Memory B cell (primary cell): ENCODE data around the gene ALDH3B1.
A peak's percentile ranks its signal among the peaks of the same experiment; 100 is the strongest.
"Not testable (repeated sequence)": the region's sequence is repeated elsewhere in the genome, so short reads cannot be mapped to it uniquely, and the experiment has no call there.

Experiments
- ATAC-seq: fragments of 150-1000 bp; cut with Tn5 transposase; 2 replicates; pipeline ENCODE4 v1.10.0; 2021; ENCODE audit warnings: low read depth, mild to moderate bottlenecking, moderate library complexity
- DNase-seq, 2 donors: peaks; one replicate each; pipeline ENCODE4 v3.0.0; 2022; ENCODE audit warnings: low spot score in 2 of 2
- H3K27ac Mint-ChIP-seq: one replicate; pipeline ENCODE4 v1.8.0; 2022; ENCODE audit warnings: mild to moderate bottlenecking, moderate library complexity, mixed read lengths
- H3K27me3 Mint-ChIP-seq: one replicate; pipeline ENCODE4 v1.8.0; 2022; ENCODE audit warnings: mixed read lengths
- H3K36me3 Mint-ChIP-seq: one replicate; pipeline ENCODE4 v1.8.0; 2022; ENCODE audit warnings: mild to moderate bottlenecking, mixed read lengths
- H3K4me1 Mint-ChIP-seq: one replicate; pipeline ENCODE4 v1.8.0; 2022; ENCODE audit warnings: mixed read lengths
- H3K4me3 Mint-ChIP-seq: one replicate; pipeline ENCODE4 v1.8.0; 2022; ENCODE audit warnings: mild to moderate bottlenecking, moderate library complexity, mixed read lengths
- H3K9me3 Mint-ChIP-seq: one replicate; pipeline ENCODE4 v1.8.0; 2022; ENCODE audit warnings: mixed read lengths

ALDH3B1 gene

DNA sequence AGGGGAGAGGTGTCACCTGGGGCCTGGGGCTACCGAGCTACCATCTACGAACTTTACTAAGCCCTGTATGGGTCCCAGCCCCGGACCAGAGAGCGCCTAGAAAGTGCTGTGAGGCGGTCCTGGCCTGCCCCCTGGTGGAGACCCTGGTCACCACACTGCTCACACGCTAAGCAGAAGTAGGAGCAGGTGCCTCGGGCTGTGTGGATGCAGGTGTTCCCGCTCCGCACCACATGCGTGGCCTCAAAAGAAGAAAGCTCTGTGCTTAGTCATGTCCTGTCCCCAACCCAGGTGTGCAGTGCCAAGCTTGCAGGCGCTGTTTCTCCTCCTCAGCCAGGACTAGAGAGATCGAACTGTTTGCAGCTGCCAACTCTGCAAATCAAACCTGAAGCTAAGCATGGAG, 16.3 kb upstream of the ALDH3B1 start:
- H3K9me3 Mint-ChIP-seq, H3K27me3 Mint-ChIP-seq: not testable (repeated sequence)
- peaks cover 35% of the 10 kb centered on the region for H3K4me1 Mint-ChIP-seq
- DNase-seq (peak; percentile 60 to 62), ATAC-seq (peak; percentile 79)
- peak overlapping the region; percentile 62 for H3K27ac Mint-ChIP-seq
- H3K36me3 Mint-ChIP-seq: peaks cover 30% of the 10 kb centered on the region
- H3K4me3 Mint-ChIP-seq: peak overlapping the region; percentile 51

DNA sequence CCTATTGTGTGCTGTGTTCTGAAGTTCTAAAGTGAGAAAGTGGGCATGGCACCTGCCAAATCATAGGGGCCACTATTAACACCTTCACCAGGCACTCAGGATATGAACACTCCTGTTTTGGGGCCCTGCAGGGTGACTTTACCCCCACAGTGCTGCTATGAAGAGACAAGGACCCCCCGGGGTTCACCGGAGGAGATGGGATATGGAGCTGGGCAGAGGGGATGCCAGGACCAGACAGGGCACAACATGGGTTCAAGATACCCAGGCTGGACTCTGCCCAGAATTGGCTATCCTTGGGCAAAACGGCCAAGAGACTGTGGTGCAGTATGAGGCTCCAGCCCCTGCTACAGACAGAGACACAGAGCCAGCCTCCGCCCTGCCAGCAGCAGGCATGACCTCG, 15.7 kb upstream of the ALDH3B1 start:
- not testable (repeated sequence) for ATAC-seq, H3K27me3 Mint-ChIP-seq, H3K9me3 Mint-ChIP-seq, H3K4me3 Mint-ChIP-seq, DNase-seq
- peaks cover 30% of the 10 kb centered on the region for H3K36me3 Mint-ChIP-seq
- peak overlapping the region; percentile 62 for H3K27ac Mint-ChIP-seq
- peaks cover 35% of the 10 kb centered on the region for H3K4me1 Mint-ChIP-seq

DNA sequence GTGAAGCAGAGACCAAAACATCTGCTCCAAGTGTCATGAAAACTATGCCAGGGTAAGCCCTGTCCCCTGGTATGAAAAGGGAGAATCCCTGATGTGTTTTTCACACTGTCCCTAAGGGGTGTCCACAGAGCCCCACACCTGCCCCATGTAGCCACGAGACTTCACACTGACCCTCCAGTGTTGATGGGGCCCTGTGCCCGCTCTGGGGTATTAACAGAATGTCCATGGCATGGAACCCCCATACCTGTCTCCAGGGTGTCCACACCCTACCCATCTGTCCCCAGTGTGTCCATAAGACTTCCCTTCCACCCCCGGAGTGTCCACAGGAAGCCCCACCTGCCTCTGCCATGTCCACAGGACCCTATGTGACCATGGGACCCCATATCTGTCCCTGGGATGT, 15.0 kb upstream of the ALDH3B1 start:
- H3K27ac Mint-ChIP-seq, H3K27me3 Mint-ChIP-seq, H3K9me3 Mint-ChIP-seq, ATAC-seq, H3K4me3 Mint-ChIP-seq, DNase-seq: not testable (repeated sequence)
- Mint-ChIP-seq H3K4me1 (peaks cover 35% of the 10 kb centered on the region), H3K36me3 (peaks cover 29% of the 10 kb centered on the region)

DNA sequence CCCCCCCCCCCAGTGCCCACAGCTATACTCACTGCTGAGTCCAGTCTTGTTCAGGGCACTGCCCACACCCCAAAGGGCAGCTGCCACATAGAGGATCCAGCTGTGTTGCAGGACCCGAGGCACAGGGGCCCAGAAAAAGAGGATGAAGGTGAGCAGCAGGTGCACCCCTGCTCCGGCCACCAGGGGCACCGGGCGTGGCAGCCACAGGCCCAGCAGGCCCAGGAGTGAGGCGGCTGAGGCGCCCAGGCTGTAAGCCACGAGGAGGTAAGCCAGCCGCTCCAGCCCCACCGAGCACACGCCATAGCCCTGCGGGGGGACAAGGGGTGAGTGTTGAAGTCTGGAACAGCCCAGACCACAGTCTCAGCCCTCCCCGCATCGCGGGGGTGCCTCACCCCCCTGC, 14.5 kb upstream of the ALDH3B1 start:
- not testable (repeated sequence) for H3K27ac Mint-ChIP-seq, H3K27me3 Mint-ChIP-seq, H3K9me3 Mint-ChIP-seq, ATAC-seq, H3K4me3 Mint-ChIP-seq, DNase-seq
- peaks cover 29% of the 10 kb centered on the region for H3K36me3 Mint-ChIP-seq
- peaks cover 35% of the 10 kb centered on the region for H3K4me1 Mint-ChIP-seq

DNA sequence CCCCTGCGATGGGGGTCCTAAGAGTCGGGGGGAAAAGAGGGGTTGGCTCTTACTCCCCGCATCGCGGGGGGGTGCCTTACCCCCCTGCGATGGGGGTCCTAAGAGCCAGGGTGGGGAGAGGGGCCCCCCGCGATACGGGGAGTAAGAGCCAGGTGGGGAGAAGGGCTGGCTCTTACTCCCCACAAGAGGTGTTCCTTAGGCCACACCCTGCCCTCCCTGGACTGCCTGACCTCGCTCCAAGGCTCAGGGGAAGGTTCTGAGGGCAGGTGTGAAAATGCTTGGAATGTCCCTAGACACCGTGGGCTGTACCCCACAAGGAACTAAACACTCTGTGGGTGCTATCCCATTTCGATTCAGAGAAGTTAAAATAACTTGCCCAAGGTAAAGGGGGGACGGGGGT, 14.1 kb upstream of the ALDH3B1 start:
- no peak for ATAC-seq
- Mint-ChIP-seq H3K9me3 (no peaks in the 10 kb centered on the region), H3K4me1 (peaks cover 33% of the 10 kb centered on the region), H3K27ac (no peak overlapping the region), H3K36me3 (peaks cover 26% of the 10 kb centered on the region), H3K4me3 (no peak overlapping the region), H3K27me3 (no peaks in the 10 kb centered on the region)
- DNase-seq: no peak

DNA sequence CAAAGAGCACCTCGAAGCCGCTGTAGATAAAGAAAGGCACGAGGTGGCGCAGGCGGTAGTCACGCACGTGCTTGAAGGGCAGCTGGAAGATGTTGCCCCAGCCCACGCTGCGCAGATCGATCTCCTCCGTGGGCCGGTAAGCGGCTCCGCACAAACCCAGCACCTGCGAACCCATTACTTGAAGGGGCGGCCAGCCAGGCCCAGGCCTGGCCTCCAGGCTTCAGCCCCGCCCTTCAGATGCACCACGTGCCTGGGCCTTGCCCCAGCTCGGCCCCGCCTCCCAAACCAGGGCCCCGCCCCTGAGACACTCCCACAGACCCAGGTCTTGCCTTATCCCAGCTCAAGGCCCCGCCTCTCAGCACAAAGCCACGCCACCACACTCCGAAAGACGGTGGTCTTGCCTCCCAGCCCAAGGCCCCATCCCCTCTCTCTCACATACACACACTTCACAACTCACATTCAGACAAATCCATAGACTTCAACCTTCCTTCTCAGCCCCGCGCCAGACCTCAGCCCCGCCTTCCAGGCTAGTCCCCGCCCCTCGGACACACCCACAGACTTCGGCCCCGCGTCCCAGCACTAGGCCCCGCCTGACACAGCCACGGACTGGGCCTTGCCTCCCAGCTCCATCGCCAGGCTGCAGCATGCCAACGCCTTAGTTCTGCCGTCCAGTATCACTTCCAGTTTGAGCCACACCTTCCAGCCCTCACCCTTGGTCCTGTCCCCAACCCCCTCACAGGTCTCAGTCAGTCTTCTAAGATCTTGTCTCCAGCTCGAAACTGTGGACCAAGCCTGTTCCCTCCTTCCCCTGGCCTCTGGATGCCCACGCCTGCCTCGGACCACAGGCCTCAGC, 13.3 kb upstream of the ALDH3B1 start:
- H3K27ac Mint-ChIP-seq: peak overlapping the region; percentile 3
- DNase-seq (peak in 1 of 2 donors; percentile 56), ATAC-seq (peak; percentile 61)
- peaks cover 25% of the 10 kb centered on the region for H3K36me3 Mint-ChIP-seq
- H3K27me3 Mint-ChIP-seq: no peaks in the 10 kb centered on the region
- no peaks in the 10 kb centered on the region for H3K9me3 Mint-ChIP-seq
- peaks cover 35% of the 10 kb centered on the region for H3K4me1 Mint-ChIP-seq
- H3K4me3 Mint-ChIP-seq: peak overlapping the region; percentile 51

DNA sequence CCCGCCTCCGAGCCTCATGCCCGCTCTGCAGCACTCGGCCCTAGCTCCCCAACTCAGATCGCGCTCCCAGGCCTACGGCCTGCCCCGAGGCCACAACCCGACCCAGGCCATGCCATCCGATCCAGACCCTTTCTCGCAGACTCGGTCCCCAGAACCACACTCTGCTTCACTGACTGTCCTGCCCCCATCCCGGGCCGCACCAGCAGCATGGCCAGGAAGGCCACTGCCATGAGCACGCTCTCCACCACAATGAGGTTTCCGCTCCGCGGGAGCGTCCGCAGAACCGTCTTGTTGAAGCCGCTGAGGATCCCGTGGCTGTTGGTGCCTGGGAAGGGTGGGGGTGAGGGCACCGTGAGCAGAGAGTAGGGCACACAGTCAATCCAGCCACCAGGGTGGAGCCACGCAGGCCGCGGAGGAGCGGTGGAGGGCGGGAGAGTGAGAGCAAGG, 12.6 kb upstream of the ALDH3B1 start:
- DNase-seq (no peak), ATAC-seq (no peak)
- peak overlapping the region; percentile 51 for H3K4me3 Mint-ChIP-seq
- no peak overlapping the region for H3K27ac Mint-ChIP-seq
- peaks cover 40% of the 10 kb centered on the region for H3K4me1 Mint-ChIP-seq
- H3K36me3 Mint-ChIP-seq: peaks cover 23% of the 10 kb centered on the region
- H3K27me3 Mint-ChIP-seq: no peaks in the 10 kb centered on the region
- no peaks in the 10 kb centered on the region for H3K9me3 Mint-ChIP-seq

DNA sequence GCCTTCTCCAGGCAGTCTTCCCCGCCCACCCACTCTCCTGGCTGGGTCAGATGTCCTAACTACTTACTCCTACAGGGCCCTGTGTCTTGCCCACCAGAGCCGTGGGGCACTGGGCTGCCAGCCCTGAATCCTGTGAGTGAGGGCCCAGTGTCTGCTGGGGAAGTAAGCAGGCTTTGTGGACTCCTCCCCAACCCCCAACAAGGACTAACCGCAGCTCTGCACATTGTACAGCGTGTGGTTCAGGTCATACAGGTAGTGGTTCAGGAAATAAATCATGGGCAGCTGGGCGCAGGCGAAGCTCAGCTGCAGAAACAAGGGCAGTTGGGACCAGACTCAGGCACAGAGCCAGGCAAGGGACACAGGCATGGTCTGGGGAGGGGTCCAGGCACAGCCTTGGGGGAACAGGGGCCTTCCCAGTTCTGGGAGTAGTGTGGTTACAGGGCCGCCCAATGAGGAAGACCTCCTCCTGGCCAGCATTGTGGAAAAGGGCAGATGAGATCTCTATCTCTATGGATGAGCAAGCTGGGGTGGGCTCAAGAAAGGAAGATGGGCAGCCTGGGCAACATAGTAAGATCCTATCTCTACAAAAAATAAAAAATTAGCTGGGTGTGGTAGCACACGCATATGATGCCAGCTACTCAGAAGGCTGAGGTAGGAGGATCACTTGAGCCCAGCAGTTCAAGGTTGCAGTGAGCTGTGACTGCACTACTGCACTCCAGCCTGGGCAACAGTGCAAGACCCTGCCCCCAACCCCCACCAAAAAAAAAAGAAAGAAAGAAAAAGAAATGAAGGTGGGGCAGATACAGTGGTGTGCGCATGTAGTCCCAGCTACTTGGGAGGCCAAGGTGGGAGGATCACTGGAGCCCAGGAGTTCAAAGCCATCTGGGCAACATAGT, 11.7 kb upstream of the ALDH3B1 start:
- H3K9me3 Mint-ChIP-seq: no peaks in the 10 kb centered on the region
- ATAC-seq: no peak

DNA sequence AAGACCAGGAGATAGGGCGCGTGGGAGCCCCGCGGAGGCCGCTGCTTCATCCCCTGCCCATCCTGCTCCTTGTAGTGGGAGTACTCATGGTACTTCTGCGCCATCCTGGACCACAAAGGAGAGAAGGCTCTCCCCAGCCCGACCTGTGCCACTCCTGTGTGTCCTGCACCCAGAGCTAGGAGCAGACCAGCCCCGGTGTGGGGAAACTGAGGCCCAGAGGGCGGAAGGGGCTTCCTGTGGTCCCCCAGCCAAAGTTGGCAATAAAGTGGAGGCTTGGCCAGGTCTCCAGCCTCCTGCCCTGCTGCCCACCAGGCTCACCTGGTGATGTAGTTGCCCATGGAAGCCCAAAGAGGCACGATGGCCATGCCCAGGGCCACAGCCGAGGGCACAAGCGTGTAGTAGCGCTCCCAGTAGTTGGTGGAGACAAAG, 10.9 kb upstream of the ALDH3B1 start:
- H3K27ac Mint-ChIP-seq: no peak overlapping the region
- H3K9me3 Mint-ChIP-seq: no peaks in the 10 kb centered on the region
- ATAC-seq: no peak
- H3K4me3 Mint-ChIP-seq: no peak overlapping the region
- H3K27me3 Mint-ChIP-seq: no peaks in the 10 kb centered on the region
- peaks cover 22% of the 10 kb centered on the region for H3K36me3 Mint-ChIP-seq
- DNase-seq: no peak
- H3K4me1 Mint-ChIP-seq: peaks cover 39% of the 10 kb centered on the region

More for the DNA sequence above, 11.7 kb upstream of the ALDH3B1 start:
- Mint-ChIP-seq H3K27me3 (no peaks in the 10 kb centered on the region), H3K4me3 (peak overlapping the region; percentile 35), H3K4me1 (peaks cover 44% of the 10 kb centered on the region), H3K27ac (peak overlapping the region; percentile 50), H3K36me3 (peaks cover 24% of the 10 kb centered on the region)
- DNase-seq: no peak

DNA sequence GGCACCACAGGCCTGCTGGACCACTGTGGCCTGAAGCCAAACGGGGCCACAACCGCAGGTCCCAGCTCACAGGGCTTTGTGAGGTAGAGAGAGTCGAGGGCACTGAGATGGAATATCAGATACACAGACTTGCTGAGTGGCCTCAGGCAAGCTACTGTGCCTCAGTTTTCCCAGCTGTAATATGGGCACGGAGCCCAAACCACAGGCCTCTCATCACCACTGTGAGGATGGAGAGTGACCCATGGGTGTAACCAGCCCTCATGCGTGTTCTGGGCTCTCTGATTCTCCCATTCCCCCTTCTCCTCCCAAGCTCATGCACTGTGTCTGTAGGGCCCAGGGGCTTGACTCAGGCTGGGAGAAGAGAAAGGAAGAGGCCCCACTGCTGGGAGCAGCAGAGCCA, 10.4 kb upstream of the ALDH3B1 start:
- no peak for DNase-seq
- no peak overlapping the region for H3K4me3 Mint-ChIP-seq
- H3K27ac Mint-ChIP-seq: no peak overlapping the region
- H3K27me3 Mint-ChIP-seq: no peaks in the 10 kb centered on the region
- no peaks in the 10 kb centered on the region for H3K9me3 Mint-ChIP-seq
- H3K36me3 Mint-ChIP-seq: peaks cover 19% of the 10 kb centered on the region
- H3K4me1 Mint-ChIP-seq: peaks cover 37% of the 10 kb centered on the region
- no peak for ATAC-seq

DNA sequence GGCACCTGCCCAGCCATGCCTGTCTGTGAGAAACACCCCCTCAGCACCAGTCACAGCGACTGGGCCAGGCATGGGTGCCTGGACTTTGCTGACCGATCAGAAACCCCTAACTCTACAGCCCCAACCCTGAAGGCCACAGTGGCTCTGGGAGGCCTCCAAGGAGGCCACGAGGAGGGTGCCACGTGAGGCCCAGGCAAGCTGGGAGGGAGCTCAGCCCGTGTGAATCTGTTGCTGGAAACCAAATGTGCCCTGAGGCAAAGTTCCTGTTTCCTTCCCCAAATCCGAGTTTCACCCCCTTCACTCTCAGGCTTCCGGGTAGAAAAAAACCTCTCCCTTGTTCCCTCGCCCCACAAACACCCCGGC, 7.6 kb upstream of the ALDH3B1 start:
- ATAC-seq (peak; percentile 41), DNase-seq (peak in 1 of 2 donors; percentile 50)
- peaks cover 34% of the 10 kb centered on the region for H3K4me1 Mint-ChIP-seq
- peak overlapping the region; percentile 97 for H3K4me3 Mint-ChIP-seq
- H3K27me3 Mint-ChIP-seq: no peaks in the 10 kb centered on the region
- no peaks in the 10 kb centered on the region for H3K9me3 Mint-ChIP-seq
- H3K36me3 Mint-ChIP-seq: peaks cover 8% of the 10 kb centered on the region
- peak overlapping the region; percentile 85 for H3K27ac Mint-ChIP-seq

DNA sequence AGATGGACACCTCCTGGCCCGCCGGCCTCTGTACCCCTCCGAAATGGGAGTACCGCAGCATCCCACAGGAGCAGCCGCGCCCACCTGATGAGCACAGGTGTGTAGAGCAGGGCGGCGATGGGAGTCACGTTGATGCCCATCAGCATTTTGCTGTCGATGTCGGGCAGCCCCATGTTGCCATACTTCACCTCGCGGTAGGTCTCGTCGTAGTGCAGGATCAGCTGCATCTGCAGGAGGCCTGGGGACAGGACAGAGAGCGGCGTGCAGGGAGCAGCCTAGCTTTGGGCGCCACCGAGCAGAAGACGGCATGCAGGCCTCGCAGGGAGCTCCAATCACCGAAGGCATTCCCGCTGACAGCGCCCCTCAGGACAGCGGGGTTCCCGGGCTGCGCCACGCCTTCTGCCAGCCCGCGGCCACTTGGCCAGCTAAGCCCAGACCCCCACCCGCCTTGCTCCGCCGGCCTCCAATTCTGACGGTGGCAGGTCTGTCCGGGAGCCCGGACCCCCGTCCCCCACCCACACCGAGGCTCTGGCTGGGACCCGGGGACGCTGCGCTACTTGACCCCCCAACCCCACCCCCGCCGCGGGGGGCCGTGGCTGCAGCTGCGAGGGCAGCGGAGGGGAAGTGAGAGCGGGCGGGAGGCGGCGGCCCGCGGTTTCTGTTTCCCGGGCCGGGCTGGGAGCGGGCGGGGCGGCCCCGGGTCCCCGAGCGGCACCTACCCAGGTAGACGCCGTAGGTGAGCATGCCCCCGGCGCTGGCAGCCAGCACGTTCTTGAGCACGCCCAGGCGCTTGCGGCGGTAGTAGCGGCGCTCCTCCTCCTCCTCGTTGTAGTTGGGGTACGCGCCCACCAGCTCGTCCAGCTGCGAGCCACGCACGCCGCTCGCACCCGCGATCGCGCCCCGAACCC, 6.9 kb upstream of the ALDH3B1 start:
- H3K4me1 Mint-ChIP-seq: peaks cover 32% of the 10 kb centered on the region
- no peaks in the 10 kb centered on the region for H3K9me3 Mint-ChIP-seq
- H3K36me3 Mint-ChIP-seq: peaks cover 6% of the 10 kb centered on the region
- no peaks in the 10 kb centered on the region for H3K27me3 Mint-ChIP-seq
- peak overlapping the region; percentile 85 for H3K27ac Mint-ChIP-seq
- H3K4me3 Mint-ChIP-seq: peak overlapping the region; percentile 97
- ATAC-seq (peak; percentile 74), DNase-seq (peak; percentile 63 to 73)

DNA sequence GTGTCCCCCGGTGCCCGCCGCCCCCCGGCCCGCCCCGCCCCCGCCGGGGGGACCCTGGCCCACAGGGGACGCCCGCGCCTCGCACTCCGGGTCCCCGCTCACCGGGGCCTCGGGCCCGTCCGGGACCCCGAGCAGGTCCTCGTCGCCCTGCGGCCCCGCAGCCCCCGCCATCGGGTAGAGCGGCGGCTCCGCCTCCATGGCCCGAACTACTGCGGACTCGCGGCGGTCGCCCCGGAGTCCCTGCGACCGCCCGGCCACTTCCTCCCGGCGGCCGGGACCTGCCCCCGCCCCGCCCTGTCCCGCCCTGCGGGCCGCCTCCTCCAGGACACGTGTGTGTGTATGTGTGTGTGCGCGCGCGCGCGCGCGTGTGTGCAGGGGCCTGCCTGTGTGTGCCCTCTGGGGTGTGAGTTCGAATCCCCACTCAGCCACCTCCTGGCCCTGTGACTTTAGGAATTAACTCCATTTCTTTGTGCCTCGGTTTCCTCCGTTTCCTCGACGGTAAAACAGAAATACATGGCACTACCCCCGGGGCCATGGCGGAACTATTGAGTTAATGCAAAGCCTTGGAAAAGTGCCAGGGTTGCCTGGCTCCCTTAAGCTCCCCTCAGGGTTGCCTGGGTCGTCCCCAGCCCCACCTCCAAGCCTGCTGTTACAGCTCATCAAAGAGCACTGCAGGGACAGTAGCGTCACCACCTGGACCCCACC, 6.1 kb upstream of the ALDH3B1 start, which contains the start of gene UNC93B1:
Gene UNC93B1 (minus strand): TSS at position 252 of the 705 bp plus-strand sequence. CDS start 54 bp downstream, at position 198.
- peak within 1 kb of the TSS; percentile 85 for H3K27ac Mint-ChIP-seq
- DNase-seq (peak; percentile 68 to 69), ATAC-seq (peak; percentile 69)
- H3K4me3 Mint-ChIP-seq: peak within 1 kb of the TSS; percentile 97
- H3K36me3 Mint-ChIP-seq: peaks cover 2% of the 10 kb centered on the region
- H3K9me3 Mint-ChIP-seq: no peaks in the 10 kb centered on the region
- H3K27me3 Mint-ChIP-seq: no peaks in the 10 kb centered on the region
- H3K4me1 Mint-ChIP-seq: peaks cover 30% of the 10 kb centered on the region
